Mucosa of rectum (tissue), 2 donors: Measurements from ENCODE around the gene GLRA1.

Experiments
- H3K27ac ChIP-seq, 2 donors: one replicate each; pipeline ENCODE4 v1.7.0; 2013; ENCODE audit warnings: inconsistent platforms in 2 of 2, low read depth in 2 of 2, low read length in 2 of 2
- H3K27me3 ChIP-seq, 2 donors: one replicate each; pipeline ENCODE4 v1.7.0; 2013; ENCODE audit warnings: low read length in 2 of 2; ENCODE audit not compliant: control insufficient read depth in 2 of 2, insufficient read depth in 2 of 2
- H3K36me3 ChIP-seq, 2 donors: one replicate each; pipeline ENCODE4 v1.7.0; 2013; ENCODE audit warnings: low read length in 2 of 2; ENCODE audit not compliant: control insufficient read depth in 2 of 2, insufficient read depth in 2 of 2
- H3K4me1 ChIP-seq, 2 donors: one replicate each; pipeline ENCODE4 v1.7.0; 2013; ENCODE audit warnings: low read length in 2 of 2, mild to moderate bottlenecking in 1 of 2; ENCODE audit not compliant: control insufficient read depth in 2 of 2, insufficient read depth in 2 of 2
- H3K4me3 ChIP-seq, 2 donors: one replicate each; pipeline ENCODE4 v1.7.0; 2013; ENCODE audit warnings: low read length in 2 of 2
- H3K9ac ChIP-seq, 2 donors: one replicate each; pipeline ENCODE4 v1.7.0; 2013; ENCODE audit warnings: low read length in 2 of 2, low read depth in 1 of 2, mild to moderate bottlenecking in 1 of 2
- H3K9me3 ChIP-seq, 2 donors: one replicate each; pipeline ENCODE4 v1.7.0; 2013; ENCODE audit warnings: low read length in 2 of 2; ENCODE audit not compliant: control insufficient read depth in 2 of 2
- donor health status: healthy.
- donor health status: Normal muscosa, but diverticular disease.

The GLRA1 gene

DNA sequence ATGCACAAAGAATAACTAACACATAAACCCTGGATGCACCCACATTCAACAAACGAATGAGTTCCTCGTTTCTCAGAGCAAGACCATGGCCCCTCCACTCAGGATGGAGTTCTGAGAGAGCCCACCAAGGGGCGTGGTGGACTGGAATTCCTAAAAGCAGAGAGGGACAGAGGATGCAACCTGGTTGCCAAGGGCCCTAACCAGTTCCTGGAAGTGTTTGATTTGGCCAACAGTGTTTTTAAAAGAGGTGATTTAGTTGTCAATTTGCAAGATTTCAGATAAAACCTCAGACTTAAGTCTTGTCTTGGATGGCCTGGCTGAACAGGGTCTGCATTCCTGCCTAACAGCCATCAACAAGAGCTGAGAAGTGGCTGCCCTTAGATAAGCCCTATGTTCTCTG lies 34.4 kb downstream of the GLRA1 start:
- H3K27me3 ChIP-seq, result no peaks in the 10 kb centered on the region

DNA sequence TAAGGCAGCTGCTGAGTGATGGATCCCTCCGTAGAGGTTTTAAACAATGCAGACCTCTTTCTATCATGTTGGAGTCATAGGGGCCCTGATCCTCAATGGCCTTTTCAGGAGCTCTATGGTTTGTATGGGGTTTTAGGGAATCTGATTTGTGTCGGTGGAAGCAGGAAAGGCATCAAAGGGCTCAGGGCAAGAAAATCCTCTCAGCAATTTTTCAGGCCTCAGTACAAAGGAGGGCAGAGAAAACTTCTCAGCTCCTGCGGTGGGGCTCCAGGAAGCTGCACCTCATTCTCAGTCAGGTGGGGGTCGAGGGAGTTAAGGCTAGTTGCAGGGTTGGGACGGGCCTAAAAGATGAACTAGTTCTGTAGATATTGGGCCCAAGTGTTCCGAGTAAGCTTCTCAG lies 35.0 kb downstream of the GLRA1 start:
- no peak overlapping the region for H3K9ac ChIP-seq
- H3K27me3 ChIP-seq, result no peaks in the 10 kb centered on the region
- H3K9me3 ChIP-seq, result no peaks in the 10 kb centered on the region
- no peak overlapping the region for H3K27ac ChIP-seq
- no peak overlapping the region for H3K4me3 ChIP-seq
- no peaks in the 10 kb centered on the region for H3K4me1 ChIP-seq
- H3K36me3 ChIP-seq, result no peaks in the 10 kb centered on the region

More for the DNA sequence above, 34.4 kb downstream of the GLRA1 start:
- H3K4me3 ChIP-seq, result no peak overlapping the region
- H3K9me3 ChIP-seq, result no peaks in the 10 kb centered on the region
- no peak overlapping the region for H3K27ac ChIP-seq
- no peak overlapping the region for H3K9ac ChIP-seq
- no peaks in the 10 kb centered on the region for H3K4me1 ChIP-seq
- H3K36me3 ChIP-seq, result no peaks in the 10 kb centered on the region

DNA sequence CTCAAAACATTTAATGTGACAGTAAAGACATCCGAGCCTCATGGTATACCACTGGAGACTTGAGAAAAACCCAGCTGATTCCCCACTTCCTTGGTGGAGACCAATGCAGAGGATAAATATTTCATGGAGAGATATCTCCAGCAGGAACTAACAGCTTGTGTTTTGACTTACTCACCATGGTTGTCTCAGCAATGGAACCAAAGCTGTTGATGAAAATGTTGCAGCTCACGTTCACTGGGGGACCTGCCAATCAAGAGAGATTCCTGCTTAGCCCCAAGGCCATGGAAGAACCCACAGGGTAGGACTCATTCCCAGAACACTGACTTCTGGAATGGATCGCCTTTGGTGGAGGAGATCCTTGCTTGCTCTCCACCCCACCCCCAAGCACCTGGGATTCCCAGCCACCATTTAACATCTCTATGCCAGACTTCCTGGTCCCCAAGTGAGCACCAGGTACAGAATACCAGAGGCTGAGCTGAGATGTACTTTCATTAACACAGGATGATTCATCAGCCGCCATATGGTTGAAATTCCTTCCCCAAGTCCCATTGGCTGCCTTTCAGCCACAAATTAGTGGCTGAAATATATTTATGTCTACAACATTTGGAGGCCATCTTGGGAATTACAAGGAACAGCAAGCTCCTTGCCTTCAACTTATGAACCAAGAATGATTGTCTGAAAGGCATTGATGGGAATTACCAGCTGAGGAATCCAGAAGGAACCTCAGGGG lies 37.9 kb downstream of the GLRA1 start:
- no peak overlapping the region for H3K4me3 ChIP-seq
- no peak overlapping the region for H3K27ac ChIP-seq
- H3K27me3 ChIP-seq, result no peaks in the 10 kb centered on the region
- H3K9ac ChIP-seq, result no peak overlapping the region
- H3K4me1 ChIP-seq, result no peaks in the 10 kb centered on the region
- no peaks in the 10 kb centered on the region for H3K36me3 ChIP-seq
- no peaks in the 10 kb centered on the region for H3K9me3 ChIP-seq

DNA sequence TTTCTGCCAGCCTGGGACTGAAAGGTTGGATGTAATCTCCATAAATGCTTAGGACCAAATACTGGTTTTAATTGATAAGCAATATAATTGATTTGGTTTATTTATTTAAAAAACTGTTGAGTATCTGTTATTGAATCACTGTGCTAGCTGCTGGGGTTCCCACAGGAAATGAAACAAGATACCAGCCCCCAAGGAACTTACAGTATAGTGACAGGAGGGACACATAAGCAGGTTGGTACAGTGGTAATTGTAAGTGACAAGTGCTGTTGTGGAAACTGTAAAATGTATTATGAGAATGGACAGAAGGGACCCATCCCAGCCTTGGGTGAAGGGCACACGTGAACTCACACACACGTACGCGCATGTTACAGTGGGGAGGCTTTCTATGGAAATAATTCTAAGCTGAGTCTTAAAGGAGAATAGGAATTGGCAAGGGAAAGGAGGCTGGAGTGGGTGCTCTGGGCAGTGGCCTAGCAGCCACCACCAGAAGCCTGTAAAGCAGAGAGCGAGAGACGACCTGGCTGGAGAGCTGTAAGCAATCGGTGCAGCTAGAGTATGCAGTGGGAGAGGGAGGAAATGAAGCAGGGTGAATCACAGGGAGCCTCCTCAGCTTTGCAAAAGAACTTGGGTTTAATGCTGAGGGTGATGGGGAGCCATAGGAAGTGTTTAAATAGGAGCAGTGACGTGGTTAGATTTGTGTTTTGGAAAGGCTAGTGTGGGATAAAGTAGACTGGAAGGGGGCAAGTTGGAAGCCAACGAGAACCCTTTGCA lies 39.3 kb downstream of the GLRA1 start:
- H3K9ac ChIP-seq, result no peak overlapping the region
- H3K27ac ChIP-seq, result no peak overlapping the region
- no peak overlapping the region for H3K4me3 ChIP-seq
- H3K4me1 ChIP-seq, result no peaks in the 10 kb centered on the region
- H3K36me3 ChIP-seq, result no peaks in the 10 kb centered on the region
- no peaks in the 10 kb centered on the region for H3K9me3 ChIP-seq
- no peaks in the 10 kb centered on the region for H3K27me3 ChIP-seq

DNA sequence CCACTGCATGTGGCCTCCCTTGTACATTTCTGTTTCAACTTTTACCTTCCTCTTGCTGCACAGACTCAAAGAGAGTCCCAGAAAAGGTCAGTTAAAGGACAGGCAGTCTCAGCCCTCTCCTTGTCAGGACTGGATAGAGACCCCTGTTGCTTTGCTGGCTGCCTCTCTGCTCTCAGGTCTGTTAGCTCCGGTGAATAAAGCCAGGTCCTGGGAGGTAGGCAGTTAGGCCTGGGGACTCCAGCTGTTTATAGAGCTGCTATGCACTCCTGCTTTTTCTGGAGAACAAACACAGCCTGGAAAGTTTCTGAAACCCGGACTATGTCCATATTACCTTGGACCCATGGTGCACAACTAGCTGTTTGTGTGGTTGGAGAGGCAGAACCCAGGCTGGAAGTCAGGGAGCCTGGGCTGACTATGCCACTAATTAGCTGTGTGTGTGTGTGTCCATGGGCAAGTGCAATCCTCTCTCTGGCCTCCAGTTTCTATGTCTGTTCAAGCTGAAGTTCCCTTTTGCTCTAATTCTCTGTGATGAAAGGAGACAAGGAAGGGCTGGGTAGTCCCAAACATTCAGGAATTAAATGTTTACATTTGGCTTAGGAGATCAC lies 42.9 kb downstream of the GLRA1 start:
- Histone ChIP-seq H3K4me1 (no peaks in the 10 kb centered on the region), H3K27me3 (no peaks in the 10 kb centered on the region), H3K4me3 (no peak overlapping the region), H3K9ac (no peak overlapping the region), H3K36me3 (no peaks in the 10 kb centered on the region), H3K27ac (no peak overlapping the region), H3K9me3 (no peaks in the 10 kb centered on the region)

DNA sequence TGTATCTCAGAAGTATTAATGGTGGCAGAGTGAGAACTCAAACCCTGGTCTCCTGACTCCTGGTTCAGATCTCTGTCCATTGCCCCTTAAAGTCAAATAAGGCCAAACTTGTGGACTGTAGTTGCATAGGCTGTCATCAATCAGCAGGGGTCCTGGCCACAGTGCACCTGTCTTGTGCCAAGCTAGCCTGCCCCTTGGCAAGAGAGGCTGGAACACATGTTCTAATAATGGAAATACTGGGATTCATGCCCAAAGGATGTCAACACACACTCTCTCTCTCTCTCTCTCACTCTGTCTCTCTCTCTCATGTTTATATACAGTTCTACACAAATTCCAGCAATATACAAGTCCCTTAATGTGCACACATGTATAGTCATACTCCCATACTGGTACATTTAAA lies 44.3 kb downstream of the GLRA1 start:
- Histone ChIP-seq H3K27me3 (no peaks in the 10 kb centered on the region), H3K4me3 (no peak overlapping the region), H3K27ac (no peak overlapping the region), H3K4me1 (no peaks in the 10 kb centered on the region), H3K9ac (no peak overlapping the region), H3K36me3 (no peaks in the 10 kb centered on the region), H3K9me3 (no peaks in the 10 kb centered on the region)

DNA sequence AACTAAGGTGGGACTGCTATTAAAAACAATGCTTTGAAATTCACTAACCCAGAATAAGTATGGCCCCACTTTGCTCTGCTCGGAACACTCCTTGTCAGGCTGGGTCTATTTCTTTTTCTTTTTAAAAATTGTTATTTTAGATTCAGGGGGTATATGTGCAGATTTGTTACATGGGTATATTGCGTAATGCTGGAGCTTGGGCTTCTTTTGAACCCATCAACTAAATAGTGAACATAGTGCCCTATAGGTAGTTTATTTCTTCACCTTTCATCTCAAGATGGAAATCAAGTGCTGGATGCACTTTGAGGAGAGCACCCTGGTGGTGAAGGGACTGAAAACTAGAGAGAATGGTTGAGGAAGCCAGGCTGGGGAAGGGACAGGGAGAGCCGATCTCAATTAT lies 51.0 kb downstream of the GLRA1 start:
- Histone ChIP-seq H3K36me3 (no peaks in the 10 kb centered on the region), H3K9ac (no peak overlapping the region), H3K4me1 (peaks cover 2 to 4% of the 10 kb centered on the region in 2 donors), H3K9me3 (no peaks in the 10 kb centered on the region), H3K27me3 (no peaks in the 10 kb centered on the region), H3K4me3 (no peak overlapping the region), H3K27ac (no peak overlapping the region)

DNA sequence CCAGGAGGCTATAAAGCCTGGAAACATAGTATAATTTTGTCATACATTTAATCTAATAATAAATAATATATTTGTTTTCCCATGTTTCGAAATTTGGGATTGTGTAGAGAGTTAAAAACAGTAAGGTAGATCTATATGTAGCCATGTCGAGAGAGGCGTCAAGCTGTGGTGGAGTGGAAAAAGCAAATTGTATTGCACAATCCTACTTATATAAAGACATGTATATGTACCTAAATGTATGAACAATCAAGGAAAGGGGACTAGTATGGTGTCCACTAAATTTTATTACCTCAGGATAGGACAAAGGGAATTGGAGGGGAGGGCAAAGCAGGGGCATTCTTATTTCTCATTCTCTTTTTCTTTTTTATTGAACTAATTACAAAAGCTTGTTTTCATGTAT lies 52.0 kb downstream of the GLRA1 start:
- Histone ChIP-seq H3K27me3 (no peaks in the 10 kb centered on the region), H3K4me1 (peaks cover 2 to 4% of the 10 kb centered on the region in 2 donors), H3K4me3 (no peak overlapping the region), H3K9ac (no peak overlapping the region), H3K9me3 (no peaks in the 10 kb centered on the region), H3K36me3 (no peaks in the 10 kb centered on the region), H3K27ac (no peak overlapping the region)

DNA sequence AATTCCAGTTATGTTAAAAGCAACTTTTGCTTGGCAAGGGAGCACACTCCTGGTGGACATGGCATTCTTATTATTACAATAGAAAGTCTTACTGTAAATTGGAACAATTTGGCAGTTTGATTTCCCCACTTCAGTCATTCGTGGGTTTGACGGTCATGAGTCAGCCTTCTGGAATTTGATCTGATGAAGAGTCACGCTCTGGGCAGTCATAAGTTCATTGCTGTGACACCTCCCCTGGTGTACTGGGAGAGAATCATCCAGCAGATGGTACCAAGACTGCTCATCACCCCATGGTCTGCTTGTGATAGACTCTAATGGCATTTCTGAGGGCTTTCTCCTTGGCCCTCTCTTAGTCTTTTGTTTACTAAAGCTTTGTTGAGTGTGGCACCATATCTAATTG lies 53.8 kb downstream of the GLRA1 start:
- peaks cover 2 to 4% of the 10 kb centered on the region in 2 donors for H3K4me1 ChIP-seq
- H3K27ac ChIP-seq, result no peak overlapping the region
- H3K9me3 ChIP-seq, result no peaks in the 10 kb centered on the region
- no peaks in the 10 kb centered on the region for H3K36me3 ChIP-seq
- no peaks in the 10 kb centered on the region for H3K27me3 ChIP-seq
- no peak overlapping the region for H3K9ac ChIP-seq
- H3K4me3 ChIP-seq, result no peak overlapping the region

DNA sequence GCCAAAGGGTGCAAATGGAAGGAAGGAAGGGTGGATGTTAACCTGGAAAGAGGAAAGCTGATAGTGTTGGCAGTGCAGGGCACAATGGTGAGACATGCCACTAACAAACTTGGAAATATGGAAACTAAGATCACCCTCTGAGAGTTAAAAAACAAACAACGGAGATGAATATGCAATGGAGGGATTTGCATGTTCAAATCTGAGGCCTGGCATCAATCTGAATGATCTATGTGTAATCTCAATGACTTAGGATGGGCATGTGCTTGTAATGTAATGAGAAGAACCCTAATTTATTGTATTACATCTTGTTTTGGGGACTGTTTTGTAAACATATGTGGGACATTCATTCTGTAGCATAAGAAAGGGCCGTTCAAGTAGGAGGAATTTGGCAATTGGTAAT lies 54.4 kb downstream of the GLRA1 start:
- Histone ChIP-seq H3K27me3 (no peaks in the 10 kb centered on the region), H3K9ac (no peak overlapping the region), H3K4me3 (no peak overlapping the region), H3K36me3 (no peaks in the 10 kb centered on the region), H3K4me1 (peaks cover 2 to 4% of the 10 kb centered on the region in 2 donors), H3K9me3 (no peaks in the 10 kb centered on the region), H3K27ac (no peak overlapping the region)
